Motor neuron (in vitro differentiated cells): ENCODE measurements around the gene IL18R1. TPM values are rescaled to one million over a fixed set of nuclear protein-coding genes. Genes with fewer than 3 reads are reported as not detected.
A peak's percentile ranks its signal among the peaks of the same experiment; 100 is the strongest.

ENCODE experiments used
- ATAC-seq, 8 experiments: fragments of 200-7000 bp; cut with Tn5 transposase; replicated peaks in 6 of 8; 2 replicates each; pipeline ENCODE4 v1.8.0; 2021; ENCODE audit warnings: mild to moderate bottlenecking in 8 of 8, moderate library complexity in 8 of 8
- H3K27ac ChIP-seq, 2 donors: fragments of 250-450 bp; sonication (Bioruptor Pico); 2 replicates each; pipeline ENCODE4 v1.9.0; 2021; ENCODE audit warnings: antibody characterized with exemption in 2 of 2, mild to moderate bottlenecking in 2 of 2, moderate library complexity in 1 of 2
- H3K4me1 ChIP-seq, 2 donors: fragments of 250-450 bp; sonication (Bioruptor Pico); replicated peaks in 1 of 2; 2 replicates each; pipeline ENCODE4 v1.6.1; 2021; ENCODE audit warnings: antibody characterized with exemption in 2 of 2, mild to moderate bottlenecking in 2 of 2, moderate library complexity in 1 of 2
- H3K4me3 ChIP-seq, 5 donors: fragments of 250-450 bp; sonication (Bioruptor Pico); 2 replicates each; pipeline ENCODE4 v1.9.0; 2021; ENCODE audit warnings: antibody characterized with exemption in 5 of 5, mild to moderate bottlenecking in 5 of 5, moderate library complexity in 4 of 5
- WGBS, 10 experiments: fragments of 450-650 bp; shearing (Covaris generic); methylation state at CpG; one replicate each; pipeline ENCODE4 v1.0.0; 2022; 5-methylcytosine and 5-hydroxymethylcytosine counted together
- in situ Hi-C, 9 experiments: fragments of 400-800 bp; cut with MboI; loops; one replicate each; pipeline ENCODE4 v1.15.0; 2021; ENCODE audit warnings: low sequenced_read_pairs in 9 of 9, low pct_unique_long_range_greater_than_20kb in 2 of 9; ENCODE audit not compliant: unreplicated experiment in 9 of 9
- total RNA-seq, 8 experiments: library from RNA; unstranded; fragments of 300-600 nt; gene quantifications; 2 replicates each; pipeline versions ENCODE4 v1.2.3 to v1.2.4, GENCODE V29; 2022

IL18R1 gene
- total RNA-seq, 8 experiments from 2014 or later, result 0.17 to 56.7 (median 0.54) TPM

- no peak overlapping the region for H3K27ac ChIP-seq
- no peak for ATAC-seq
- WGBS, 10 experiments, result 11 to 43% (median 25%) methylated on average over 1 to 3 of the region's 7 CpGs; no CpG with 5 or more reads in 4 of the 10 experiments
- H3K4me3 ChIP-seq, result peak overlapping the region in 2 of 5 donors; percentile 40 to 55
- in situ Hi-C loops, result no loop called here
- no peaks in the 10 kb centered on the region for H3K4me1 ChIP-seq
Observed at GRCh38 chr2:102356381-102356712, 751 bp downstream of the IL18R1 start.

DNA sequence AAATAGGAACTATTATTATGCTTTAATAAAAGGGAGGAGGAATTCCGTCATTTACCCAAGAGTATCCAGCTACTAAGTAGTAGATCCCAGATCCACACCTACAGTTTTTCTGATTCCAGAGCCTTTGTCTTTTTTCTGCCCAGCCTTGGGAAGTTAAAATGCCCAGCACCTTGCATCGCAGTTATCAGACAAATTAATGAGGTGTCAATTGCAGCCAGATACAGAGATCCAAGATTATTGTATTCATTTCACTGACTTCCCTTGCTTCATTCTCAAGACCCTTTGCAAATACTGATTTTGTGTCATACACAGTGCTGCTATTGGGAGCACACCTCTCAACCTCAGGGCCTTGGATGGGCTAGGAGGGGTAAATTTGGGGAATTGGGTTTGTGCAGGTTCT, 1.1 kb downstream of the IL18R1 start:
- Histone ChIP-seq H3K4me3 (no peak overlapping the region), H3K4me1 (no peaks in the 10 kb centered on the region), H3K27ac (no peak overlapping the region)
- 0 to 100% (median 80%) methylated on average over 1 to 2 of the region's 2 CpGs; no CpG with 5 or more reads in 3 of the 10 experiments for WGBS, 10 experiments
- in situ Hi-C loops, result no loop called here
- no peak for ATAC-seq

- in situ Hi-C loops, result no loop called here
- ATAC-seq, result no peak
Observed at GRCh38 chr2:102357937-102358336, 2.3 kb downstream of the IL18R1 start.

DNA sequence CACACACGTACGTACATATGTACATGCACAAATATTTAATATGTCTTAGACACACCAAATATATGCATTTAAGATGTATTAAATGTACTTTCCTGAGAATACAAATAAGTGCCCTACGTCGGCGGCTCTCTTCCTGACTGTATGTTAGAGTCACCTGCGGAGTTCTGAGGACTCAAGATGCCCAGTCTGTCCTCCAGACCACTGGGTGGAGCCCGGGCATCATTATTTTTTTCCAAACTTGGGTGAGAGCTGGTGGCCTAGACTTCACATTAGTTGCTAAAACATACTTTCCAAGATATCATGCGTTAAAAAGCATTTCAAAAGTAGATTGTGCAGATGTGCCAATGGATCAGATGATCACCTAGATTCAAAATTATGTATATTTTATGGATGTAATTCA, 2.9 kb downstream of the IL18R1 start:
- peak in 1 of 8 experiments; percentile 19 for ATAC-seq
- H3K4me3 ChIP-seq, result no peak overlapping the region
- H3K27ac ChIP-seq, result no peak overlapping the region
- in situ Hi-C loops, result no loop called here
- no peaks in the 10 kb centered on the region for H3K4me1 ChIP-seq
- 0 to 100% (median 90%) methylated on average over 1 to 8 of the region's 8 CpGs; no CpG with 5 or more reads in 2 of the 10 experiments for WGBS, 10 experiments

More at GRCh38 chr2:102357937-102358336, 2.3 kb downstream of the IL18R1 start:
- Histone ChIP-seq H3K4me1 (no peaks in the 10 kb centered on the region), H3K27ac (no peak overlapping the region), H3K4me3 (no peak overlapping the region)
- WGBS, 10 experiments, result 0 to 100% (median 77%) methylated on average over 1 to 2 of the region's 2 CpGs; no CpG with 5 or more reads in 1 of the 10 experiments

DNA sequence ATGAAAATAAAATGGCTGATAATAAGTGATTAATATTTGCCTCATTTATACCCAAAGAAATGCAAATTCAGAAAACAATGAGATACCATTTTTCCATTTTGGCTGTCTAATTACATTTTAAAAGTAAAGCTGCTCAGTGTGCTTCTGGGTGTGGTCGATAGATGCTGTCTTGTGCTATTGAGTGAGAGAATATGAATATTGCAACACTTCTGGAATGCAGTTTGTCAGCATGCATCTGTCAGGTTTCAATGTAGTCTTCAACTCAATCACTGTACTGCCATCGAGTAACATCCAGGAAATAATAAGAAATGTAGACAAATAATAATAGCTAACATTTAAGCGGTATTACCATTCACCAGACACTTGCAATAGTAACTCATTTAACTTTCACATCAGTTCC, 3.9 kb downstream of the IL18R1 start:
- in situ Hi-C loops, result no loop called here
- no peaks in the 10 kb centered on the region for H3K4me1 ChIP-seq
- ATAC-seq, result peak in 2 of 8 experiments; percentile 54 to 56
- no peak overlapping the region for H3K4me3 ChIP-seq
- WGBS, 10 experiments, result 11 to 100% (median 84%) methylated on average over 1 to 3 of the region's 3 CpGs
- H3K27ac ChIP-seq, result no peak overlapping the region

- WGBS, 10 experiments, result 57 to 81% (median 70%) methylated on average over 1 to 5 of the region's 5 CpGs; no CpG with 5 or more reads in 1 of the 10 experiments
- Histone ChIP-seq H3K27ac (no peak overlapping the region), H3K4me1 (no peaks in the 10 kb centered on the region), H3K4me3 (no peak overlapping the region)
- no peak for ATAC-seq
- in situ Hi-C loops, result loop anchor here in 1 of 9 experiments (10.0 kb wide), 1 partner anchor 83 kb away; no protein-coding TSS in a partner anchor
Observed at GRCh38 chr2:102361632-102362241, 6.1 kb downstream of the IL18R1 start.

DNA sequence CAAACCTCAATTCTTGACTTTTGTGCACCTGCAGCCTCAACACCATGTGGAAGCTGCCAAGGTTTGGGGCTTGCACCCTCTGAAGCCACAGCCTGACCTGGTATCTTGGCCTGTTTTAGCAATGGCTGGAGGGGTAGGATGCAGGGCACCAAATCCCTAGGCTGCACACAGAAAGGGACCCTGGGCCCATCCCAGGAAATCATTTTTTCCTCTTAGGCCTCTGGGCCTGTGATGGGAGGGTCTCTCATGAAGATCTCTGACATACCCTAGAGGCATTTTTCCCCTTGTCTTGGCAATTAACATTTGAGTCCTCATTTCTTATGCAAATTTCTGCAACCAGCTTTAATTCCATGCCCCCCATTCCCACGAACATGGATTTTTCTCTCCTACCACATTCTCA, 10.2 kb downstream of the IL18R1 start:
- no peaks in the 10 kb centered on the region for H3K4me1 ChIP-seq
- H3K27ac ChIP-seq, result no peak overlapping the region
- WGBS, 10 experiments, result 40 to 100% (median 64%) methylated on average over 1 of the region's 1 CpG; no CpG with 5 or more reads in 5 of the 10 experiments
- in situ Hi-C loops, result loop anchor here in 1 of 9 experiments (10.0 kb wide), 1 partner anchor 79 kb away; no protein-coding TSS in a partner anchor
- no peak for ATAC-seq
- H3K4me3 ChIP-seq, result no peak overlapping the region

DNA sequence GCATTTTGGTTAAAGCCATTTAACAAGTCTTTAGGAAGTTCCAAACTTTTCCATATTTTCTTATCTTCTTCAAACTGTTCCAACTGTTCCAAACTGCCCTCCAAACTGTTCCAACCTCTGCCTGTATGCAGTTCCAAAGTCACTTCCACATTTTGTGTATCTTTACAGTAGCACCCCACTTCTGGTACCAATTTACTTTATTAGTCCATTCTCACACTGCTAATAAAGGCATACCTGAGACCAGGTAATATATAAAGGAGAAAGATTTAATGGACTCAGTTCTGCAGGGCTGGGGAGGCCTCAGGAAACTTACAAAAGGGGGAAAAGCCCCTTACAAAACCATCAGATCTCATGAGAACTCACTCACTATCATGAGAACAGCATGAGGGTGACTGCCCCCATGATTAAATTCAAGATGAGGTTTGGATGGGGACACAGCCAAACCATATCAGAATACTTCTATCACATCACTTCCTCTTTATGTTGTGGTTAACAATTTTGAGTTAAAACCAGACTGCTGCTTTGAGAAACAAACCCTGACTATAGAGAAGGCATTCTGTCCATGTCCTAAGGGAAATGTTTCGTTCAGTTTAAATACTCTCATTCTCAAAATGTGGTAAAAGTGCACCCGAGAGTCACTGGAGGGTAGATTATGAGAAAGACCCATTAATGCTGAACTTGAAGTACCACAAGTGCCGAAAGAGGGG, 11.0 kb downstream of the IL18R1 start:
- ATAC-seq, result no peak

GRCh38 chr2:102367331-102367971, 11.9 kb downstream of the IL18R1 start:
- in situ Hi-C loops, result loop anchor here in 1 of 9 experiments (10.0 kb wide), 1 partner anchor 77 kb away; no protein-coding TSS in a partner anchor
- ATAC-seq, result no peak
- WGBS, 10 experiments, result 57 to 90% (median 73%) methylated on average over 2 to 6 of the region's 6 CpGs
- Histone ChIP-seq H3K4me1 (no peaks in the 10 kb centered on the region), H3K27ac (no peak overlapping the region), H3K4me3 (no peak overlapping the region)

More for the DNA sequence above, 11.0 kb downstream of the IL18R1 start:
- WGBS, 10 experiments, result 63 to 100% (median 86%) methylated on average over 1 to 3 of the region's 3 CpGs; no CpG with 5 or more reads in 4 of the 10 experiments
- in situ Hi-C loops, result loop anchor here in 1 of 9 experiments (10.0 kb wide), 1 partner anchor 78 kb away; no protein-coding TSS in a partner anchor
- Histone ChIP-seq H3K4me1 (no peaks in the 10 kb centered on the region), H3K4me3 (no peak overlapping the region), H3K27ac (no peak overlapping the region)

DNA sequence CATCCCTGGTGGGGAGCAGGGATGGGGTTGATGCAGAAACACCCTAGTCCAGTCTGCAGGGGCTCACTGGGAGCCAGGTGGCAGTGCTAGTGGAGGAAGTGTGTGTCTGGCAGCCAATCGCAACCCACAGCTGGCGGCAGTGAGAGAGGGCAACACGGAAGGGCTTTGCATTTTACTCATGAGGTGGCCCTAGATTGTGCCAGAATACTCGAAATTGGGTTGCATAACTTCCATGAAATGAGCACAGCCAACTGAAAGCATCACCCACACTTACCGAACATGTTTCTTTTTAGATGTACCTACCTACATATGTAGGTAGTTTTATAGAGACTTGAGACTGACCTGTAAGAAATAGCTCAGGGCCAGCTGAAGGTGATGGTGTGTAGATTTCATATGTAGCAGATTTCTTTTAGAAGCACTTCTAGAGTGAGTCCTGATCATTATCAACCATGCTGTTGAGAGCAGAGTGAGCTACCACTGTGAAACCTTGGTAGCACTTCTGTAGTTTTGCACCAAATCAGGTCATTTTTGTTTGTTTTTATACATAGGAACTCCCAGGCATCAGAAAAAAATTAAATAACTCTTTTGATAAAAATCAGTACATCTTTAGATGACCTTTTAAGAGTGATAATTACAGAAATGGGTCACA, 13.0 kb downstream of the IL18R1 start:
- in situ Hi-C loops, result loop anchor here in 1 of 9 experiments (10.0 kb wide), 1 partner anchor 76 kb away; no protein-coding TSS in a partner anchor
- Histone ChIP-seq H3K27ac (no peak overlapping the region), H3K4me1 (no peaks in the 10 kb centered on the region), H3K4me3 (no peak overlapping the region)
- no peak for ATAC-seq
- 72 to 100% (median 80%) methylated on average over 1 to 5 of the region's 5 CpGs; no CpG with 5 or more reads in 5 of the 10 experiments for WGBS, 10 experiments

DNA sequence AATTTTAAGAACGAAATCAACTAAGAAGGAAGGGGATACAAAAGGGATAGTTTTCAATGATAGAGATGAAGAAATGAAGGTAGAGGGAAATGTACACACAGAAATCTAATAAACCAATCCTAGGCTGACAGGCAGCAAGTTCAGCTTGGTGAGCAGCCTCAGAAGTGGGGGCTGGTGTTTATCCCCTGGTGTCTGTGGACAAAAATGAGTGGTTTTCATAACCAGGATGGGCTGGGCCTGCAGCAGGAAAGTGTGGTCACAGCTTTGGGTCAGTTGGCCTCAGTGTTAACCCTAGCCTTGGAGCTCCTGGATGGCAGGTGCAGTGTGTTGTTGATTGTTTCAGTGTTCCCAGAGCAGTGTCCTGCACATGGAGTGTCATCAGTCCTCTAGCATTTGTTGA, 14.3 kb downstream of the IL18R1 start:
- WGBS, 10 experiments, result 43 to 88% (median 67%) methylated on average over 1 of the region's 1 CpG; no CpG with 5 or more reads in 2 of the 10 experiments
- Histone ChIP-seq H3K4me3 (no peak overlapping the region), H3K4me1 (no peaks in the 10 kb centered on the region), H3K27ac (no peak overlapping the region)
- in situ Hi-C loops, result loop anchor here in 1 of 9 experiments (10.0 kb wide), 1 partner anchor 75 kb away; no protein-coding TSS in a partner anchor
- ATAC-seq, result no peak

DNA sequence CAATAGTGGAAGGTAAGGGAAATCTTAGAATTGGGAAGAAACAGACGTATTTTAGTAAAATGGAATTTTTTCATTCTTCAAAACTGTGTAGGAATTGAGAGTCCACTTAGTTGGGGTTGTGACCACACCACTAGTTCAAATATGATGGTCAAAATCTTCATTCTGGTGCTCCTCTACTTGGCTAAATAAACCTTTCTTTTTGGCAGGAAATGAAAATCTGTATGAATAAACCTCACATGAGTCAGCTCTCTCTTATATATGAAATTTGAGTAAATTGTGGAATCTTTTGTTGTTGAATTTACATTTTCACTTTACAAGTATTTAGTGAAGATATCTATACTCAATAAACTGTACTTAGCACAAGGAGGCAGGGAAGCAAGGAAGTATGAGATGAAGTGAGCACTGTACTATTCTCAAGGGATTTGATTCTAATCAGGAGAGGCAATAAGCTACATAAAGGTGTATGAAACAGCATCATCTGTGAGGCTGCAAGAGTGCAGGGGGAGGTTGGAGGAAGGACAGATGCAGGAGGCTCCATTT, 20.5 kb downstream of the IL18R1 start:
- H3K27ac ChIP-seq, result no peak overlapping the region
- no peaks in the 10 kb centered on the region for H3K4me1 ChIP-seq
- in situ Hi-C loops, result no loop called here
- WGBS, 10 experiments, result 17 to 100% (median 43%) methylated on average over 1 of the region's 1 CpG; no CpG with 5 or more reads in 1 of the 10 experiments
- no peak for ATAC-seq
- H3K4me3 ChIP-seq, result no peak overlapping the region
